A549 (cell line): ENCODE measurements around the gene HMGCS1.

Source experiments
- MAX ChIP-seq: IDR thresholded peaks from 2 replicates; pipeline ENCODE4 v1.6.1; 2012
- POLR2A ChIP-seq: IDR thresholded peaks from 2 replicates; pipeline ENCODE4 v1.6.1; 2012; ENCODE audit warnings: mild to moderate bottlenecking, low read length
- RARB ChIP-seq: fragments of 250-450 bp; sonication (Bioruptor Pico); IDR thresholded peaks from 2 replicates; pipeline ENCODE4 v1.8.0; 2021; ENCODE audit warnings: mild to moderate bottlenecking, moderate library complexity
- RCOR1 ChIP-seq: fragments of 150-350 bp; IDR thresholded peaks from 2 replicates; pipeline ENCODE4 v1.6.1; 2014; ENCODE audit warnings: antibody characterized with exemption, low read length, low read depth
- RFX5 ChIP-seq: fragments of 450-650 bp; IDR thresholded peaks from 2 replicates; pipeline ENCODE4 v1.7.1; 2014; ENCODE audit warnings: antibody characterized with exemption, mild to moderate bottlenecking, moderate library complexity
- SMC3 ChIP-seq: fragments of >200 bp; sonication (Bioruptor Twin); formaldehyde crosslinking; IDR thresholded peaks from 3 replicates; pipeline ENCODE4 v1.6.1; 2018; ENCODE audit warnings: inconsistent platforms
- TF ChIP-seq, protein P1 (sequence below): fragments of >200 bp; sonication (Bioruptor Twin); formaldehyde crosslinking; IDR thresholded peaks from 3 replicates; pipeline ENCODE4 v1.5.1; 2016
- TF ChIP-seq, protein P2 (sequence below): fragments of 200-600 bp; sonication (generic); IDR thresholded peaks from 2 replicates; pipeline ENCODE4 v1.6.1; 2016; ENCODE audit warnings: antibody characterized with exemption, mild to moderate bottlenecking, moderate library complexity

DNA sequence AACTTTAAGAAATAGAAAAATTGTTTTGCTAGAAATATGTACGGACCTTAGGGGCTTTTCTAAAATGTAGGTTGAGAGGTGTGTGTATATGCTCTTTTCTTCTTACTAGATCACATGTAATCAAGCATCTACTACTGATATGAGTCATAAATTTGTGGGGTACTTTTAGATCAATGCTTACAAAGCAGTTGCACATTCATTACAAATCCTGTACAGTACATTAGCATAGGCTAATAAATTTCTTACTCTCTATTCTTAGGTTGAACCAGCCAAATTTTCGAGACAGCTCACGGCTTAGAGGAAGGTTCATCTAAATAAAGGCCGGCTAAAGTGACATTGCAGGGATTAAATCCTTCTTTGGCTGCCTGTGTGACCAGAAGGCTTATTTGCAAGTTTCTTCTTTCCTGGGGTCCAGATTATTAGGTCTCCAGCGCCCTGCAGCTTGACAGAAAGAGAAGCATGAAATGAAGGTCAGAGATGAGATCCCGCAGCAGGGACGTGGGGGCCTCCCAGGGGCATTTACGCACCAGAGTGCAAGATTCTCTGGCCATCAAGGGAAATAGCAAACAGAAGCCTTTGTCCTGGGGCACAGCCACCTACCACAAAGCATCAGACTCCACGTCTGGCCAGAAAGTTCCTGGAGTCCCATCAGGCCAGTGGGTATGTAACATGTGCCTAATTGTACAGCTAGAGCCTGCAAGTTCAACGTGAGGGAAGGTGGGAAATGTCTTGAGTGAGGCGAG lies 68.2 kb downstream of the HMGCS1 start:
- TF ChIP-seq POLR2A: no peak
- TF ChIP-seq, protein P1, sequence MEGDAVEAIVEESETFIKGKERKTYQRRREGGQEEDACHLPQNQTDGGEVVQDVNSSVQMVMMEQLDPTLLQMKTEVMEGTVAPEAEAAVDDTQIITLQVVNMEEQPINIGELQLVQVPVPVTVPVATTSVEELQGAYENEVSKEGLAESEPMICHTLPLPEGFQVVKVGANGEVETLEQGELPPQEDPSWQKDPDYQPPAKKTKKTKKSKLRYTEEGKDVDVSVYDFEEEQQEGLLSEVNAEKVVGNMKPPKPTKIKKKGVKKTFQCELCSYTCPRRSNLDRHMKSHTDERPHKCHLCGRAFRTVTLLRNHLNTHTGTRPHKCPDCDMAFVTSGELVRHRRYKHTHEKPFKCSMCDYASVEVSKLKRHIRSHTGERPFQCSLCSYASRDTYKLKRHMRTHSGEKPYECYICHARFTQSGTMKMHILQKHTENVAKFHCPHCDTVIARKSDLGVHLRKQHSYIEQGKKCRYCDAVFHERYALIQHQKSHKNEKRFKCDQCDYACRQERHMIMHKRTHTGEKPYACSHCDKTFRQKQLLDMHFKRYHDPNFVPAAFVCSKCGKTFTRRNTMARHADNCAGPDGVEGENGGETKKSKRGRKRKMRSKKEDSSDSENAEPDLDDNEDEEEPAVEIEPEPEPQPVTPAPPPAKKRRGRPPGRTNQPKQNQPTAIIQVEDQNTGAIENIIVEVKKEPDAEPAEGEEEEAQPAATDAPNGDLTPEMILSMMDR: no peak
- TF ChIP-seq RFX5: no peak
- TF ChIP-seq, protein P2, sequence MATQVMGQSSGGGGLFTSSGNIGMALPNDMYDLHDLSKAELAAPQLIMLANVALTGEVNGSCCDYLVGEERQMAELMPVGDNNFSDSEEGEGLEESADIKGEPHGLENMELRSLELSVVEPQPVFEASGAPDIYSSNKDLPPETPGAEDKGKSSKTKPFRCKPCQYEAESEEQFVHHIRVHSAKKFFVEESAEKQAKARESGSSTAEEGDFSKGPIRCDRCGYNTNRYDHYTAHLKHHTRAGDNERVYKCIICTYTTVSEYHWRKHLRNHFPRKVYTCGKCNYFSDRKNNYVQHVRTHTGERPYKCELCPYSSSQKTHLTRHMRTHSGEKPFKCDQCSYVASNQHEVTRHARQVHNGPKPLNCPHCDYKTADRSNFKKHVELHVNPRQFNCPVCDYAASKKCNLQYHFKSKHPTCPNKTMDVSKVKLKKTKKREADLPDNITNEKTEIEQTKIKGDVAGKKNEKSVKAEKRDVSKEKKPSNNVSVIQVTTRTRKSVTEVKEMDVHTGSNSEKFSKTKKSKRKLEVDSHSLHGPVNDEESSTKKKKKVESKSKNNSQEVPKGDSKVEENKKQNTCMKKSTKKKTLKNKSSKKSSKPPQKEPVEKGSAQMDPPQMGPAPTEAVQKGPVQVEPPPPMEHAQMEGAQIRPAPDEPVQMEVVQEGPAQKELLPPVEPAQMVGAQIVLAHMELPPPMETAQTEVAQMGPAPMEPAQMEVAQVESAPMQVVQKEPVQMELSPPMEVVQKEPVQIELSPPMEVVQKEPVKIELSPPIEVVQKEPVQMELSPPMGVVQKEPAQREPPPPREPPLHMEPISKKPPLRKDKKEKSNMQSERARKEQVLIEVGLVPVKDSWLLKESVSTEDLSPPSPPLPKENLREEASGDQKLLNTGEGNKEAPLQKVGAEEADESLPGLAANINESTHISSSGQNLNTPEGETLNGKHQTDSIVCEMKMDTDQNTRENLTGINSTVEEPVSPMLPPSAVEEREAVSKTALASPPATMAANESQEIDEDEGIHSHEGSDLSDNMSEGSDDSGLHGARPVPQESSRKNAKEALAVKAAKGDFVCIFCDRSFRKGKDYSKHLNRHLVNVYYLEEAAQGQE: no peak
- no peak for TF ChIP-seq SMC3
- no peak for TF ChIP-seq RARB (CRISPR knock-in tag)
- no peak for TF ChIP-seq RCOR1
- no peak for TF ChIP-seq MAX
